Daoy (cell line): ENCODE measurements around the gene GALNT18. TPM values are rescaled to one million over a fixed set of nuclear protein-coding genes. Genes with fewer than 3 reads are reported as not detected.

ENCODE experiments used
- DNase-seq: peaks from one replicate; pipeline ENCODE4 v3.0.0-alpha.2; 2015; ENCODE audit warnings: low read depth
- total RNA-seq: library from RNA; depleted of rRNA; stranded (reverse); fragments of >200 nt; shearing (Covaris generic); gene quantifications from 2 replicates; pipeline ENCODE4 v1.2.3, GENCODE V29; 2014; rRNA removed

GALNT18 gene
- total RNA-seq, 1 experiment from 2014 or later = 5.9 TPM

GRCh38 chr11:11243590-11244469, 378.0 kb downstream of the GALNT18 start:
- DNase-seq = peak; percentile 43

- DNase-seq = no peak
Measured at GRCh38 chr11:11243209-11243589, 378.6 kb downstream of the GALNT18 start.

- DNase-seq = no peak
Measured at GRCh38 chr11:11241284-11241683, 380.5 kb downstream of the GALNT18 start.

- DNase-seq = no peak
Measured at GRCh38 chr11:11239959-11240358, 381.8 kb downstream of the GALNT18 start.

GRCh38 chr11:11237070-11237832, 384.6 kb downstream of the GALNT18 start:
- DNase-seq = no peak

GRCh38 chr11:11236498-11237059, 385.2 kb downstream of the GALNT18 start:
- no peak for DNase-seq

GRCh38 chr11:11231763-11232162, 390.0 kb downstream of the GALNT18 start:
- no peak for DNase-seq

GRCh38 chr11:11230802-11231562, 390.8 kb downstream of the GALNT18 start:
- DNase-seq = no peak

GRCh38 chr11:11230087-11230486, 391.7 kb downstream of the GALNT18 start:
- no peak for DNase-seq

- peak; percentile 62 for DNase-seq
Measured at GRCh38 chr11:11229647-11230046, 392.2 kb downstream of the GALNT18 start.

- DNase-seq = no peak
Measured at GRCh38 chr11:11227296-11228085, 394.3 kb downstream of the GALNT18 start.

Other genes with a start within 250 kb of the GALNT18 start
- gene USP47, start 220.0 kb upstream of the GALNT18 start, total RNA-seq = 32.9 and 34.5 TPM in 2 replicates